Fibroblast of skin of right biceps (primary cell): ENCODE results near the gene DISP1.

Experiments used
- DNase-seq: peaks from one replicate; pipeline ENCODE4 v3.0.0-alpha.2; 2013

Gene DISP1, protein sequence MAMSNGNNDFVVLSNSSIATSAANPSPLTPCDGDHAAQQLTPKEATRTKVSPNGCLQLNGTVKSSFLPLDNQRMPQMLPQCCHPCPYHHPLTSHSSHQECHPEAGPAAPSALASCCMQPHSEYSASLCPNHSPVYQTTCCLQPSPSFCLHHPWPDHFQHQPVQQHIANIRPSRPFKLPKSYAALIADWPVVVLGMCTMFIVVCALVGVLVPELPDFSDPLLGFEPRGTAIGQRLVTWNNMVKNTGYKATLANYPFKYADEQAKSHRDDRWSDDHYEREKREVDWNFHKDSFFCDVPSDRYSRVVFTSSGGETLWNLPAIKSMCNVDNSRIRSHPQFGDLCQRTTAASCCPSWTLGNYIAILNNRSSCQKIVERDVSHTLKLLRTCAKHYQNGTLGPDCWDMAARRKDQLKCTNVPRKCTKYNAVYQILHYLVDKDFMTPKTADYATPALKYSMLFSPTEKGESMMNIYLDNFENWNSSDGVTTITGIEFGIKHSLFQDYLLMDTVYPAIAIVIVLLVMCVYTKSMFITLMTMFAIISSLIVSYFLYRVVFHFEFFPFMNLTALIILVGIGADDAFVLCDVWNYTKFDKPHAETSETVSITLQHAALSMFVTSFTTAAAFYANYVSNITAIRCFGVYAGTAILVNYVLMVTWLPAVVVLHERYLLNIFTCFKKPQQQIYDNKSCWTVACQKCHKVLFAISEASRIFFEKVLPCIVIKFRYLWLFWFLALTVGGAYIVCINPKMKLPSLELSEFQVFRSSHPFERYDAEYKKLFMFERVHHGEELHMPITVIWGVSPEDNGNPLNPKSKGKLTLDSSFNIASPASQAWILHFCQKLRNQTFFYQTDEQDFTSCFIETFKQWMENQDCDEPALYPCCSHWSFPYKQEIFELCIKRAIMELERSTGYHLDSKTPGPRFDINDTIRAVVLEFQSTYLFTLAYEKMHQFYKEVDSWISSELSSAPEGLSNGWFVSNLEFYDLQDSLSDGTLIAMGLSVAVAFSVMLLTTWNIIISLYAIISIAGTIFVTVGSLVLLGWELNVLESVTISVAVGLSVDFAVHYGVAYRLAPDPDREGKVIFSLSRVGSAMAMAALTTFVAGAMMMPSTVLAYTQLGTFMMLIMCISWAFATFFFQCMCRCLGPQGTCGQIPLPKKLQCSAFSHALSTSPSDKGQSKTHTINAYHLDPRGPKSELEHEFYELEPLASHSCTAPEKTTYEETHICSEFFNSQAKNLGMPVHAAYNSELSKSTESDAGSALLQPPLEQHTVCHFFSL (N-terminal part only)

DNA sequence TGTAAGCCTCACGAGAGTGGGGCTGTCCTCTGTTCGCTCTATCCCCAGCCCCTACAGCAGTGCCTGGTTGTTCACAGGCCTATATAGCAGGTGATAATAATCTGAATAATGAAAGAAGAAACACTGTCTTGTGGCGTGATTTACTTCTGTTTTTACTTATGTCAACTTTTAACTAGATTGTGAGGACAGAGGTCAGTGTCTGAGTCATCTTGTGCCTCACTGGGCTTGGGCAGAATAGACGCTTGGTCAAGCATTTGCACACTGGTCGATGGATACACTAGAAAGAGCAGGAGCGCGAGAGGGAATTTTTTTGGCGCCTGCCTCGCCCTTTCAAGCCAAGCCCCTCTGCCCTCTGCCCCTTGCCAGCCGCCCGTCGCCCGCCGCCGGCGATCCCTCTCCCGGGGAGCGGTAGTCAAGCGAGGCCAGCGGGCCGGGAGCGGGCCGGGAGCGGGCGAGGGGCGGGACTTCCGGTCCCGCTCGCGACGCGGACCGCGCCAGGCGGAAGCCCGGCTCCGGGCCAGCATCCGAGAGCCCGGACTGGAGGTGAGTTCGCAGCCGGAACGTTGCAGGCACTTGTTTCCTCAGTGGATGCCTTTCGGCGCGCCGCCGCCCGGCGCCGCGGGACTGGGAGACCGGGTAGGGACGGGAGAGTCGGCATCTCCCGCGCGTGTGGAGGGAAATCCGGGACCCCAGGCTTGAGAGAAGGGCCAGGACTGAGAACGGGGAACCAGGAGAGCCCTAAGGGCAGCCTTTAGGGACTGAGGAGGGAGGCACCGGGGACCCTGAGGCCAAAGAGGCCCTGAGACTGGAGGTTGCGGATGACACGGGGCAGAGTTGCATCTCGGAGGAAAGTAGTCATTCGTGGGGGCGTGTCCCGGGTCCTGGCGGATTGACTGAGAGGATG, at the start of gene DISP1:
DISP1 (plus strand) TSS at position 504 of the 904 bp plus-strand sequence. CDS start 127,785 bp downstream, outside the sequence.
- peak; percentile 77 for DNase-seq

DNA sequence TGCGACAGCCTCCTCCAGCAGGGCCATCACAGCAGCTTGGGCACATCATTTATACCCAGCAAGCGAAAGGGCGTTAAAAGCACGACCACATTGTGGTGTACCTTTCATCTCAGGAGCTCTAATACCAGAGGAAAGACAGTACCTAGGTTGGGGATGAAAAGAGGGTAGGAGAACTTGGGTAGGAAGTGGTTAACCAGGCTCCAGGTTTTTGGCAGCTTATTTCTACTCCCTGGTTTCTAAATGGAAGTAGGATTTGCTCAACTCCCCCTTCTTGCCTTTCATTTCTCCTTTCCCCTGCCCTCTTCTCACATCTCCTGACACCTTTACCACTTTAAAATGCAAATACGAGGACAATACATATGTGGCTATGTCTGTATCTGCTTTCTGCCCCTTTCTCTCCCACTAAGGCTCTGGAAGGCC, 47.7 kb upstream of the DISP1 start:
- no peak for DNase-seq

DNA sequence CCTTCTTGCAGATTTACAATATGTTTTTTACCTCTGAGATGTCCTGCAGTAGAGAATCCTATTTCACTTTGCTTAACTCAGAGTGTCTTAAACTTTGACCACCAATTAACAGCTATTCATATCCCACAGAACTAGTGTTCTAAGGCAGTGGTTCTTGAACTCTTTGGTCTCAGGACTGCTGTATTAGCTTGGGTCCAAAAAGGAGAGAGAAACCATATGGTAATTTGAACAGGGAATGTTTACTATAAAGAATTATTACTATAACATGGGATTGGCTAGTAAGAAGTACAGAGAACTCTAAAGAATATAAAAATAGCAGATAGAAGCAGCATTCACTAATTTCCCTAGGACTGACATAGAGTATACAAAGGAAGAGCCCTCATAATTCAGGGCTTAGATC, 46.2 kb upstream of the DISP1 start:
- DNase-seq: no peak

DNA sequence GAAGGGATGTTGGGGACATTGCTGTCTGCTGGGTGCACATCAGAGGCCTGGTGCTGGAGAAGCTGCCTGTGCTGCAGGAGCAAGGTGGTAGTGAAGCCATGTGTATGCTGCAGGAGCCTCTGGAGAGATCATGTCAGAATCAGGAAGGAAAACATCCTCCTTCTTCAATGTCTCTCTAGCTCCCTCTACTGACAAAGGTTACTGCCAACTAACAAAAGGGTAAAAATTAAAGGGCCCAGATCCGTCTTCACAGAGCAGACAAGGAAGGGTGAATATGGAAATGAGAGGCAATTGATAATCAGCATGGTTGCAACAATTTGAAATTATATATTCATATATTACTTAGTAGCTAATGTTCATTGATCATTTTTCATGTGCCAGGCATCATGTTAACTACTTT, 45.7 kb upstream of the DISP1 start:
- no peak for DNase-seq

DNA sequence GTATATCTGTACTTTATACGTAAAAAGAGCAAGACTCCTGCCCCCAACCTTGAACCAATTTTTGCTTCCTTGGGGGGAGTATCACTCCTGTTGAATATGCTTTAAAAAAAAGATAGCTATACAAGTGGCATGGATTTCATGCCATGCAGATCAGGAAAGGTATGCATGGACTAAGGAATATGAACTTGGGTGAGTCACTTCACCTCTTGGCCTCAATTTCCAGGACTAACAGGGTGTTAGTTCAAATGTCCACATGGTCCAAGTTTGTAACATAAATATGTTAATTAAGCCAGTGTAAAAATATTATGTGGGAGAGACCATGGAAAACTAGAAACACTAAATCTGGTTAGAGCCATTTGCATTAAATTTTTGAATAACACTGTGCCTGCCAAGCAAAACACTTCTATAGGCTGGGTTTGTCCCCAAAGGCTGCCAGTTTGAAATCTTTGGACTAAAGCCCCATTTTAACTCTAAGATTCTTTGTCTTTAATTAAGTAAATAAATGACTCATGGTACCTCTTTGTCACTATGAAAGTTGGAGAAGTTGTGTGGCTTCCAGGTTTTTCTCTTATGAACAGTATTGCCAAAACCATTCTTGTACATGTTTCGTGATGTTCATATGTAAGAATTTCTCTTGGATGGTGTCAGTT, 44.7 kb upstream of the DISP1 start:
- no peak for DNase-seq

DNA sequence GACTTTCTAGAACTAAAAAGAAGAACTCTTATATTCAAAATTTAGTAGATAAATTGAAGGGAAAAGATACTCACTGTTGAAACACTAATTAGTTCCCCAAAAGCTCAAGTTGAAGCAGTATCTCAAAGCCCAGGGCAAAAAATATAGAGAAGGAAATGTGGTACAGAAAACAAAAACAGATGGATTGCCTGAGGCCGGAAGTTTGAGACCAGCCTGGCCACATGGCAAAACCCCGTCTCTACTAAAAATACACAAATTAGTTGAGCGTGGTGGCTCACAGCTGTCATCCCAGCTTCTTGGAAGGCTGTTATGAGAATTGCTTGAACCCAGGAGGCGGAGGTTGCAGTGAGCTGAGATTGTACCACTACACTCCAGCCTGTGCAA, 41.9 kb upstream of the DISP1 start:
- DNase-seq: no peak

DNA sequence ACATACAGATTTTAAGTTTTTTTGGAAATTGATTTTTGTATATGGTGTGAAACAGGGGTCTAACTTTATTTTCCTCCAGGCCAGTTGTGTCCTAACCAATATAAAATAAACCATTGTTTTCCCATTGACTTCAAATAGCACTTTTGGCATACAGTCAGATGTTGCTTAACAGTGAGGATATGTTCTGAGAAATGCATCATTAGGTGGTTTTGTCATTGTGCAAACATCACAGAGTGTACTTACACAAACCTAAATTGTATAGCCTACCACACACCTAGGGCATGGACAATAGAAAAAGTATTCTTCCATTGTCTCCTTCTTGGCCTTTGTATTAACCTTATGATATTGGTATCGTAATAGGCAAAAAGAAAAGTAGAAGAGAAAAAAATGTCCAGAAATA, 37.4 kb upstream of the DISP1 start:
- DNase-seq: no peak

DNA sequence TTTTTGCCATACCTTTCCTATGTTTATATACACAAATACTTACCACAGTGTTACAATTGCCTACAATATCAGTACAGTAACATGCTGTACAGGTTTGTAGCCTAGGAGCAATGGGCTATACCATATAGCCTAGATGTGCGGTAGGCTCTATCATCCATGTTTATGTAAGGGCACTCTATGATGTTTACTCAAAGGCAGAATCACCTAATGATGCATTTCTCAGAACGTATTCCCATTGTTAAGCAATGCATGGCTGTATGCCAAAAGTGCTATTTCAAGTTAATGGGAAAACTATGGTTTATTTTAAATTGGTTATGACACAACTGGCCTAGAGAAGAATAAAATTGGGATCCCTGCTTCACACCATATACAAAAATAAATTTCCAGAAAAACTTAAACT, 36.9 kb upstream of the DISP1 start:
- DNase-seq: no peak

DNA sequence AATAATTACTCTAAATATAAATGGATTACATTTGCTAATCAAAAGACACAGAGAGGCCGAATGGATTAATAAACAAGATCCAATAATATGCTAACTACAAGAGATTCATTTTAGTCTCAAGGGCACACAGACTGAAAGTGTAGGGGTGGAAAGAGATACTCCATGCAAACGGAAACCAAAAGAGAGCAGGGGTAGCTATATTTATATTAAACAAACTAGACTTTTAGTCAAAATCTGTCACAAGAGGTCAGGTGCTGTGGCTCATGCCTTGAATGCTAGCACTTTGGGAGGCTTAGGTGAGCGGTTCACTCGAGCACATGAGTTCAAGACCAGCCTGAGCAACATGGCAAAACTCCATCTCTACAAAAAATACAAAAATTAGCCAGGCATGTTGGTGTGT, 33.6 kb upstream of the DISP1 start:
- no peak for DNase-seq

DNA sequence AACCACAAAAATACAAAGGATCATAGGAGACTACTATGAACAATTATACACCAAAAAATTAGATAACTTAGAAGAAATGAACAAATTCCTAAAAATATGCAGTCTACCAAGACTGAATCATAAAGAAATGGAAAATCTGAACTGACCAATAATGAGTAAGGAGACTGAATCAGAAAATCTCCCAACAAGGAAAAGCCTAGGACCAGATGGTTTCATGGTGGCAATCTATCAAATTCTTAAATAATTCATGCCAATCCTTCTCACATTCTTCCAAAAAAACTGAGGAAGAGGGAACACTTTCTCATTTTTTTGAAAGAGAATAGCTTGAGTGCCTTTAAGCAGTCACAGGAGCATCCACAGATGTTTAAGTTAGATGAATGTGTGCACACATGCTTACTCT, 31.8 kb upstream of the DISP1 start:
- no peak for DNase-seq

DNA sequence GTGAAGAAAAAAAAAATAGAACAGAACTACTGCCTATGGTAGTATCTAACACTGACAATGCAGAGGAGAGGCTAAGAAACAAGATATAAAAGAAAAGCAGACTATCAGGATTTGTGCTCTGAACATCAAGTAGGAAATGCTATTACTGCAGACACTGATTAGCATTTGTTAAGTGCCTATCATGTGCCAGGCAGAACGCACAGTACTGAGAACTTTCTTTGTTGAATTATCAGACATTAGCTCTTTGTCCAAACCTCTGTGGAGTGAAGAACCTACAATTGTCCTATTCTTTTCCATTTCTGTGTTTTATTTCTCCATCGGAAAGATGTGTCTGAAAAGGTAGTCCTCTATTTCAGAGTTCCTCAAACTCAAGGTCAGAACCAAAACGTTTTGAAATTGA, 30.5 kb upstream of the DISP1 start:
- no peak for DNase-seq

DNA sequence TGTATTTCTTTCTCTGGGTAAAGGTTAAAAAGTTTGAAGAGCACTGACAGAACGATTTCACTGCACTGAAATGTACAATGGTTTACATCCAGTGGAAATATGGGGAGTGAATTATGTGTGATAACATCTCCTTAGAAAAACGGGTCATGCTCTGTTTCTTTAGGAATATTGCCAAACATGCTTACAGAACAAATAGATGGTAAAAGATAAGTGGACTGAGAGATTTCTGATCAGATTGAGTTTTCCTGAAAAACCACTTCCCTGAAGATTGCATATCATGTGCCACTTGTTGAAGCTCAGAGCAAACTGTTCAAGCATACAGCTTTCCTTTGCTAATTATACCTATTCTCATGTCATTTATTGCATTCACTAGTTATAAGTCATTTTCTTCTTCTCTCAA, 29.9 kb upstream of the DISP1 start:
- no peak for DNase-seq

DNA sequence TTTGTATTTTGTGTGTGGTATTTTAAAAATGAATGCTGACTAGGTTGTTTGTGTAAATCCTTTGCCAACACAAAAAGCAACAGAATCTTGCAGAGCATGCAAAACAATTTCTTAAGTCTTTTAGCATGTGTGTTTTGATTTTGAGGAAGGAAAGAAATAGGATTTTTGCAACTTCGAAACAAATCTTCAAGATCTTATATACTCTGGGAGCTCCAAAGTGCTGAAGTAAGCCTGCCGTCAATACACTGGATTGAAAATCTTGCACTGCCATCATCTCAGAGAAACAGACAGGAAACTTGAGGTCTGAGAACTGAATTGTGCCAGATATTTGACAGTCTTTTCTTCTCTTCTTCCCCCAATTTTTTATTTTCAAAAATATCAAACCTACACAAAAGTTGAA, 29.3 kb upstream of the DISP1 start:
- DNase-seq: no peak

DNA sequence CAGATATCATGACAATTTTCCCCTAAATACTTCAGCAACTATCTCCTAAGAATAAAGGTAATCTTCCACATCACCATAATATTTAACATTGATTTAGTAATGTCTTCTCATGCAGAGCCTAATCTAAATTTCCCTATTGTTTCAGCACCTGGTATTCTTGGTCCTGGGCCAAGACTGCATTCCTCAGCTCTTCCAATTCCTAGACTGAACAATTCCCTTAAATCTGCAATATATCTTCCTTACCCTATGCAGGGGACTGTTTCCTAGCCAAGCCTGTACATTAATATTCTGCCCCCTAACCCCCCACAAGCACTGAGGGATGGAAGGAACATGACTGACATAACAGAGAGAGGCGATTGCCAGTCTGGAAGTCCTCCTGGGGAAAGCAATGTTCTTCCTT, 28.7 kb upstream of the DISP1 start:
- DNase-seq: peak; percentile 31

DNA sequence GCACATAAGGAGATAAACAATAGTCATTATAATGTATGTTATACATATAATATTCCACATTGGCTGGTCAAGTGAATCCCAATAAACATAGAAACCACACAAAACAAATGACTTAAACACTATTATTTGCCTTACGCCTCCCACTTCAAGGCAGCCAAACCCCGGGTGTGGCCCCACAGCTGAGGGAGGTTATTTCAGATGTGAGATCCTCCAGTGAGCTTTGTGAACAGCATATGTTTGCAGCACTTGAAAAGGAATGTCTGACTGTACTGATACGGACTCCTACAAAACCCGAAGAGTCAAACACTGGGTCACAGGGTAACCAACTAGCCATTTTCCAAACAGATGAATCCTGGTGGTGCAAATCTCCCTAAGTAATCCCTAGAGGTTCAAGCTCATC, 27.1 kb upstream of the DISP1 start:
- DNase-seq: no peak

DNA sequence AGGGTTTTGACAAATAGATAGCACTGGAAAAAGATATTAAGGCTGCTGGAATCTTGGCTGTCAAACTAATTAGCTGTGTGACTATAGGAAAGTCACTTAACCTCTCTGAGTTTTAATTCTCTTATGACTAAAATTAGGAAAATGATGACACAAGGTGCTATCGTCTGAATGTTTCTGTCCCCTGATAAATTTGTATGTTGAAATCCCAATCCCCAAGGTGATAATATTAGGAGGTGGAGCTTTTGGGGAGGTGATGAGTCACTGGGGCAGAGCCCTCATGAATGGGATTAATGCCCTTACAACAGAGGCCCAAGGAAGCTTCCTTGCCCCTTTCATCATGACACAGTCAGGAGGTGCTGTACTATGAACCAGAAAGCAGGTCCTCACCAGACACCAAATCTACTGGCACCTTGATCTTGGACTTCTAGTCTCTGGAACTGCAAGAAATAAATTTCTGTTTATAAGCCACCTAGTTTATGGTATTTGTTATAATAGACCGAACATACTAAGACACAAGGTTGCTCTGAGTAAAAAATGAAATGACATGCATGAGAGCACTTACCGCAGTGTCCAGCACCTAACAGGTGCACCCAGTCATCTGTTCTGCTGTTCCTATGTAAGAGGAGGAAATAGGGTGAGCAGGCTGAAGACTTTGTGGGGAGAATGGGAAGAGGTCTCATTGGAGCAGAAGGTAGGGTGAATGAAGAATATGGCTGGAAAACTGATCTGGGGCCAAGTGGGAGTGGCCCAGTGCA, 26.3 kb upstream of the DISP1 start:
- no peak for DNase-seq

DNA sequence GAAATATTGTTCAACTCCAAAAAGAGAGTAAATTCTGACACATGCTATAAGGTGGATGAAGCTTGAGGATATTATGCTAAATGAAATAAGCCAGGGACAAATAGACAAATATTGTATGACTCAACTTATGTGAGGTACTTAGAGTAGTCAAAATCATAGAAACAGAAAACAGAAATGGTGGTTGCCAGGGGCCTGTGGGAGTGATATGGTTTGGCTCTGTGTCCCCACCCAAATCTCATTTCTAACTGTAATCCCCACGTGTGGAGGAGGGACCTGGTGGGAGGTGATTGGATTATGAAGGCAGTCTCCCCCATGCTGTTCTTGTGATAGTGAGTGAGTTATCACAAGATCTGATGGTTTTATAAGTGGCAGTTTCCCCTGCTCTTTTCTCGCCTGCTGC, 24.7 kb upstream of the DISP1 start:
- no peak for DNase-seq

DNA sequence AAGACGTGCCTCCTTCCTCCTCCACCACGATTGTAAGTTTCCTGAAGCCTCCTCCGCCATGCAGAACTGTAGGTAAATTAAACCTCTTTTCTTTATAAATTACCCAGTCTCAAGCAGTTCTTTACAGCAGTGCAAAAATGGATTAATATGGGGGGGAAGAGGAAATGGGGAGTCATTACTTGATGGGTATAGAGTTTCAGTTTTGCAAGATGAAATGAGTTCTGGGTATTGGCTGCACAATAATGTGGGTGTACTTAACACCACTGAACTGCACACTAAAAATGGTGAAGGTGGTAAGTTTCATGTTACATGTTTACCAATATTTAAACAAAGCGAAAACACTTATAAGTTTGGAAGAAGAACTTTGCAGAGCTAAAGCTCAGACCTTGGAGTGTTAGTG, 24.3 kb upstream of the DISP1 start:
- no peak for DNase-seq

DNA sequence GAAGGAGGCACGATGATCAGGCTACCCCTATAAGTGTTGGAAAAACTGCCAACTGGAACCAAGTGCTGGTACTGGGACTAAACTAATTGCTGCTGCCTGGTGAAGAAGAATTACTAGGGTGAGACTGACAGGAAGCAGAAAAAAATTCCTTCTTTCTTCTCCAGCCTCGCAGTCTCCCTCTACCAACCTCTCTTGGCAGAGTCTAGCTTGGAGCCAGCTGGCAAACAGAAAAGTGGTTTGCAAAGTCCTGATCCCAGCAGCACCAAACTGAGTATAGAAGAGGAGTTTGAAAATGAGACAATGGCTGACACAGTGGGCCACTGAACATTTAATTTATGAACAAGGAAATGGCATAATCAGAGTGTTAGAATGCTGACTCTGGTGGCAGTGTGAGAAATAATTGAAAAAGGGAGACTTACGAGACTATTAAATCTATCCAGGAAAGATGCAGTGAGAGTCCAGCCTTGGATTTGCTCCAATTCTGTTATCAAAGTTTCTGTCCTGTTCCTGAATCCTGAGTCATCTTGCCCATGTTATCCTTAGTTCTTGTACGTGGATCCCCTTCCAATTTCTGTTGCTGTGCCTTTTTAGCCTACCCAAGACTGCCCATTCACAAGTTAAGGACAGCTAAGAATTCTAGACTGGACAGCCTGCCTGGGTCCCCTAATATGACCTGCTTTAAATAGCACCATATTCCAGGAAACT, 23.7 kb upstream of the DISP1 start:
- DNase-seq: no peak

DNA sequence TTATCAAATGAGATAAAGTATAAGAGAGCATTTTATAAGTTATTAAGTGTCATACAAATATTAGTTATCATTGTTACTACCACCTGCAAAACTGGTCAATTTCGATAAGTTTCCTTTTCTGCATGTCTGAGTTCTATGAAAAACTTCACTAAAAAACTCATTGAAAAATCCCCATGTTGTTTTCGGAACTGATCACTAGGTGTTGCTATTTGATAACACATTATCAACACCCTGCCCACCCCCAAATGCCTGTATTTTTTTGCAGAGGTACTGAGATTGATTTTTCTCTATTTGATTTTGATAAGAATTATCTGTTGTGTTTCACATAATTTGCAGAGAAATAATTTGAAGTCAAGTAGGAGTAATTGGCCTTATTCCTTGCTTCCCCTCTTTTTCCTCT, 22.1 kb upstream of the DISP1 start:
- no peak for DNase-seq
